ENCODE results near the gene GULP1. TPM values are rescaled to one million over a fixed set of nuclear protein-coding genes. Genes with fewer than 3 reads are reported as not detected.

Gene GULP1
- total RNA-seq, 4 donors from 2014 or later: 6.4 to 44.1 (median 25.4) TPM

DNA sequence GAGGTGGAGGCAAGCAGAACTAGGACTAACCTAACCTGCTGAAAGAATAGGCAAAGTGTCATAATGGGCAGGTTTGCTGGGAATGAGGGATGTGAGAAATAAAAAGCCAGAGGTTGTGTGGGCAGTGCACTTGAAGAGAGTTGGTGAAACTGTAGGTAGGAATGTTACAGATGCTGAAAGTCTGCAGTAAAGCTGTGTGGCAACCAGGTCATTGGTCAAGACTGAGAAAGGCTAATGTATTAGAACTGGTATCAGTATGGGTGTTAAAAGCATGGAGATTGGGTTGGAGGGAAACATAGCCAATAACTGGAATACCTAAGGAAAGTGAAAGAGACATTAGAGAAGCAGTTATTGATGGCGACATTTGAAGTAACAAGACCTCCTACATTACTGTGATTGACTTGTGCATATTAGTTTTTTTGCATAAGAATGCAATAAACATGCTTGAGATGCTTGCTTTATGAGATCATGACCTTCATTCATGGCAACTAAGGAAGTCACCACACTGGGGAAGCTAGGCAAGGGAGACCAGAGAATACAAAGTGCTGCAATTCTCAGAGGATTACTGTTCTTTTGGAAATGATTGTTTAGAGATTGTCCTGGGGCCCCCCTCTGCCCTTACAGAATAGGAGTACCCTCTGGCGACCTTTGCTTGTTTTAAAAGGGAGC is 11.8 kb downstream of the GULP1 start:
- DNase-seq: no peak
- in situ Hi-C loops (cut with MboI; ENCODE audit: low pct_ligation_motif_present in 1 of 4, low pct_unique_long_range_greater_than_20kb in 1 of 4, low sequenced_read_pairs in 3 of 4): no loop called here
- WGBS, 2 donors (ENCODE audit: low coverage in 1 of 2): 72 to 88% methylated on average over 2 of the region's 2 CpGs
- Histone ChIP-seq H3K27ac (no peak overlapping the region), H3K4me3 (no peak overlapping the region), H3K36me3 (no peaks in the 10 kb centered on the region), H3K9me3 (peaks cover 0 to 3% of the 10 kb centered on the region in 2 donors), H3K27me3 (peaks cover 6% of the 10 kb centered on the region), H3K4me1 (no peaks in the 10 kb centered on the region)
- intact Hi-C loops (cut with DNase I; ENCODE audit: low total_unique reads): no loop called here
- no peak for TF ChIP-seq POLR2A (IDR thresholded peaks at IDR 0.05)
- no peak for TF ChIP-seq EP300 (IDR thresholded peaks at IDR 0.05; ENCODE audit: low read depth)
- no peak for TF ChIP-seq POLR2AphosphoS5 (IDR thresholded peaks at IDR 0.05)
- TF ChIP-seq, protein P1, sequence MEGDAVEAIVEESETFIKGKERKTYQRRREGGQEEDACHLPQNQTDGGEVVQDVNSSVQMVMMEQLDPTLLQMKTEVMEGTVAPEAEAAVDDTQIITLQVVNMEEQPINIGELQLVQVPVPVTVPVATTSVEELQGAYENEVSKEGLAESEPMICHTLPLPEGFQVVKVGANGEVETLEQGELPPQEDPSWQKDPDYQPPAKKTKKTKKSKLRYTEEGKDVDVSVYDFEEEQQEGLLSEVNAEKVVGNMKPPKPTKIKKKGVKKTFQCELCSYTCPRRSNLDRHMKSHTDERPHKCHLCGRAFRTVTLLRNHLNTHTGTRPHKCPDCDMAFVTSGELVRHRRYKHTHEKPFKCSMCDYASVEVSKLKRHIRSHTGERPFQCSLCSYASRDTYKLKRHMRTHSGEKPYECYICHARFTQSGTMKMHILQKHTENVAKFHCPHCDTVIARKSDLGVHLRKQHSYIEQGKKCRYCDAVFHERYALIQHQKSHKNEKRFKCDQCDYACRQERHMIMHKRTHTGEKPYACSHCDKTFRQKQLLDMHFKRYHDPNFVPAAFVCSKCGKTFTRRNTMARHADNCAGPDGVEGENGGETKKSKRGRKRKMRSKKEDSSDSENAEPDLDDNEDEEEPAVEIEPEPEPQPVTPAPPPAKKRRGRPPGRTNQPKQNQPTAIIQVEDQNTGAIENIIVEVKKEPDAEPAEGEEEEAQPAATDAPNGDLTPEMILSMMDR (IDR thresholded peaks at IDR 0.05): no peak

DNA sequence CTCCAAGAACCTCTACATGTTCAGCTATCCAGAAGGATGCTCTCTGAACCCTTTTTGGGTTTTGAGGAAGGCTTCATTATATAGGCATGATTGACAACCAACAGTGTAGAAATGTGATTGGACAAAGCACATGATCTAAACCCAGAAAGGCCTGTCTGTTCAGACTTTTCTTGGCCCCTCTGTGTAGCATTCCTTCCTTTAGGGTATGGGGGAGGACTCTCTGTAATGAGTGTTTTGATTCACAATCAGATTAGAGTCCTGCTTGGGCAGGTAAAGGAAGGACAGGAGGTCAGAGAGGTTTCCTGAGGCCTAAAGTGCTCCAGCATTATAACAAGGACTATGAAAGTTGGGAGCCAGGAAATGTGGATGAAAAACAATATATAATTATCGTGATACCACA is 13.6 kb downstream of the GULP1 start:
- peaks cover 6% of the 10 kb centered on the region for H3K27me3 ChIP-seq
- 90 to 100% methylated on average over 1 of the region's 1 CpG for WGBS, 2 donors (ENCODE audit: low coverage in 1 of 2)
- in situ Hi-C loops (cut with MboI; ENCODE audit: low pct_ligation_motif_present in 1 of 4, low pct_unique_long_range_greater_than_20kb in 1 of 4, low sequenced_read_pairs in 3 of 4): no loop called here

DNA sequence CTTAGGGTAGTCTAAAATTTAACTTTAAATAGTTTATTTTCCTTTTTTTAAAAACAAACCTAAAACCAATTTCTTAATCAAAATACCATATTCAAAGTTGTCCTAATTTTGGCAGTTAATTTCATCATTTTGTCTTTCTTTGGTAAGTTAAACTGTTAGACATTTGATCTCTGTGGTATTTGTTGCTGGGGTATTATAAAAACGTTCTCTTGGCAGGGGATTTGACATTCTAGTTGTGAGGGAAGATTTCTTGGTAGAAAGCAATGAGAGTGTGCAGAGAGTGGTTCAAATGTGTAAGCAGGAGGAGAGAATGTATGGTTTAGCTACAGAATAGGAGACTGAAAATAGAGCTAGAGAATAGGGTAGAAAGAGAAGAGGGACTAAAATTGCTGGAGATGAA is 14.6 kb downstream of the GULP1 start:
- Histone ChIP-seq H3K27me3 (peaks cover 4% of the 10 kb centered on the region), H3K4me1 (no peaks in the 10 kb centered on the region), H3K36me3 (no peaks in the 10 kb centered on the region), H3K4me3 (no peak overlapping the region), H3K9me3 (no peaks in the 10 kb centered on the region), H3K27ac (no peak overlapping the region)
- in situ Hi-C loops (cut with MboI; ENCODE audit: low pct_ligation_motif_present in 1 of 4, low pct_unique_long_range_greater_than_20kb in 1 of 4, low sequenced_read_pairs in 3 of 4): no loop called here
- TF ChIP-seq POLR2AphosphoS5 (IDR thresholded peaks at IDR 0.05) (no peak), EP300 (IDR thresholded peaks at IDR 0.05; ENCODE audit: low read depth) (no peak), POLR2A (IDR thresholded peaks at IDR 0.05) (no peak)
- TF ChIP-seq, protein P1 (IDR thresholded peaks at IDR 0.05): no peak
- DNase-seq: no peak
- intact Hi-C loops (cut with DNase I; ENCODE audit: low total_unique reads): no loop called here
- 5 to 17% methylated on average over 1 of the region's 1 CpG for WGBS, 2 donors (ENCODE audit: low coverage in 1 of 2)

More for the DNA sequence above, 13.6 kb downstream of the GULP1 start:
- intact Hi-C loops (cut with DNase I; ENCODE audit: low total_unique reads): no loop called here
- Histone ChIP-seq H3K27ac (no peak overlapping the region), H3K4me1 (no peaks in the 10 kb centered on the region), H3K36me3 (no peaks in the 10 kb centered on the region), H3K9me3 (no peaks in the 10 kb centered on the region), H3K4me3 (no peak overlapping the region)
- TF ChIP-seq POLR2A (IDR thresholded peaks at IDR 0.05): no peak
- DNase-seq: no peak

DNA sequence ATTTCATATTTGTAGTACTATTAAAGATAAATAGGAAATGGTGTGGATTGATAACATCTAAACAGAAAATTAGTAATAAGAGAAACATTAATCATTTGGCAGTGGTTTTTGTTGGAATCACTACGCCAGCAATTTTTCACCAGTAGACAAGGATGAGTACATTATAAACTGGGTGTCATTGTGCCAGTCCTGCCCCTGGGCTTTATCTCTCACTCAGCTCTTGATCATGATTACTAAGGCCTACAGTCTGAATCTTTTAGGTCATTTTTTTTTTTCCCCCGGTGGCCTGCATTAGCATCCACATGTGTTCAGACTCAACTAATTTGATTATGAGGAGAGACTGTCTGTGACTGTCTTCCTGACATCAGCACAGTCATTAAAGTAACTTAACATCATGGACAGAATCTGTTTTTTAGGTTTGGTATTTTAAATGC is 16.2 kb downstream of the GULP1 start:
- Histone ChIP-seq H3K27me3 (peaks cover 4% of the 10 kb centered on the region), H3K27ac (no peak overlapping the region), H3K9me3 (no peaks in the 10 kb centered on the region), H3K36me3 (no peaks in the 10 kb centered on the region), H3K4me3 (no peak overlapping the region), H3K4me1 (no peaks in the 10 kb centered on the region)
- no peak for DNase-seq
- intact Hi-C loops (cut with DNase I; ENCODE audit: low total_unique reads) (no loop called here), in situ Hi-C loops (cut with MboI; ENCODE audit: low pct_ligation_motif_present in 1 of 4, low pct_unique_long_range_greater_than_20kb in 1 of 4, low sequenced_read_pairs in 3 of 4) (no loop called here)
- no peak for TF ChIP-seq POLR2AphosphoS5 (IDR thresholded peaks at IDR 0.05)
- TF ChIP-seq POLR2A (IDR thresholded peaks at IDR 0.05): no peak
- TF ChIP-seq EP300 (IDR thresholded peaks at IDR 0.05; ENCODE audit: low read depth): no peak
- TF ChIP-seq, protein P1 (IDR thresholded peaks at IDR 0.05): no peak
- whole genome bisulfite sequencing, 2 donors (ENCODE audit: low coverage in 1 of 2): 74 to 96% methylated on average over 2 of the region's 2 CpGs

- Histone ChIP-seq H3K36me3 (no peaks in the 10 kb centered on the region), H3K9me3 (peaks cover 0 to under 1% of the 10 kb centered on the region in 2 donors), H3K27ac (no peak overlapping the region), H3K4me3 (no peak overlapping the region), H3K4me1 (no peaks in the 10 kb centered on the region), H3K27me3 (no peaks in the 10 kb centered on the region)
- TF ChIP-seq, protein P1 (IDR thresholded peaks at IDR 0.05): no peak
- TF ChIP-seq POLR2A (IDR thresholded peaks at IDR 0.05) (no peak), POLR2AphosphoS5 (IDR thresholded peaks at IDR 0.05) (no peak), EP300 (IDR thresholded peaks at IDR 0.05; ENCODE audit: low read depth) (no peak)
- WGBS, 2 donors (ENCODE audit: low coverage in 1 of 2): 67 to 70% methylated on average over 1 to 2 of the region's 2 CpGs
- no peak for DNase-seq
- intact Hi-C loops (cut with DNase I; ENCODE audit: low total_unique reads): no loop called here
- in situ Hi-C loops (cut with MboI; ENCODE audit: low pct_ligation_motif_present in 1 of 4, low pct_unique_long_range_greater_than_20kb in 1 of 4, low sequenced_read_pairs in 3 of 4): no loop called here
Observed at GRCh38 chr2:188308483-188308882, 16.8 kb downstream of the GULP1 start.
